ENCODE results near the gene MKNK1.

The MKNK1 gene

GRCh38 chr1:46536527-46536926 is 67.5 kb downstream of the MKNK1 start:
- DNase-seq, result no peak

- no peak for DNase-seq
Observed at GRCh38 chr1:46535063-46535462, 69.0 kb downstream of the MKNK1 start.

GRCh38 chr1:46533179-46533864 is 70.7 kb downstream of the MKNK1 start:
- peak; percentile 56 for DNase-seq

GRCh38 chr1:46532498-46533178 is 71.4 kb downstream of the MKNK1 start:
- DNase-seq, result peak; percentile 77

- DNase-seq, result no peak
Observed at GRCh38 chr1:46532095-46532494, 72.0 kb downstream of the MKNK1 start.

GRCh38 chr1:46530791-46531409 is 73.2 kb downstream of the MKNK1 start:
- no peak for DNase-seq

GRCh38 chr1:46530311-46530710 is 73.8 kb downstream of the MKNK1 start:
- no peak for DNase-seq

- DNase-seq, result no peak
Observed at GRCh38 chr1:46529031-46529630, 74.9 kb downstream of the MKNK1 start.

- DNase-seq, result no peak
Observed at GRCh38 chr1:46528297-46528955, 75.6 kb downstream of the MKNK1 start.

- peak; percentile 73 for DNase-seq
Observed at GRCh38 chr1:46527474-46528296, 76.4 kb downstream of the MKNK1 start.

GRCh38 chr1:46526691-46527291 is 77.3 kb downstream of the MKNK1 start:
- DNase-seq, result no peak

GRCh38 chr1:46526013-46526690 is 77.9 kb downstream of the MKNK1 start:
- no peak for DNase-seq

GRCh38 chr1:46525253-46525983 is 78.7 kb downstream of the MKNK1 start:
- no peak for DNase-seq

- no peak for DNase-seq
Observed at GRCh38 chr1:46524843-46525242, 79.2 kb downstream of the MKNK1 start.

- DNase-seq, result no peak
Observed at GRCh38 chr1:46523496-46524353, 80.3 kb downstream of the MKNK1 start.

- DNase-seq, result no peak
Observed at GRCh38 chr1:46522969-46523320, 81.1 kb downstream of the MKNK1 start.

GRCh38 chr1:46522184-46522968 is 81.7 kb downstream of the MKNK1 start:
- DNase-seq, result no peak

GRCh38 chr1:46521414-46521813 is 82.7 kb downstream of the MKNK1 start:
- no peak for DNase-seq
